HEK293 (cell line): ENCODE data around the gene EIF1AX.

Experiments
- CTCF ChIA-PET: fragments of 350-600 bp; formaldehyde crosslinking; extraction: SDS; loops from one replicate; lab custom pipeline; 2021; ENCODE audit warnings: antibody characterized with exemption; lab: Yijun Ruan, JAX
- POLR2A ChIA-PET: fragments of 300-600 bp; formaldehyde crosslinking; extraction: SDS; loops from one replicate; lab custom pipeline; 2020; ENCODE audit warnings: antibody characterized with exemption, inconsistent platforms; lab: Yijun Ruan, JAX
- H3K27ac ChIP-seq: fragments of 200-500 bp; sonication (Bioruptor generic); 2 replicates; pipeline ENCODE4 v1.5.1; 2014; ENCODE audit warnings: low read depth, low read length, control low read depth, inconsistent platforms; ENCODE audit errors: extremely low read depth
- H3K36me3 ChIP-seq, 2 experiments: fragments of 200-500 bp in 1 of 2; sonication (Bioruptor generic) in 1 of 2; 1 replicate in 1 of 2; 2 replicates in 1 of 2; pipeline ENCODE4 v1.5.1; 2014 to 2017; ENCODE audit warnings: inconsistent platforms in 2 of 2, low read length in 2 of 2; ENCODE audit not compliant: control insufficient read depth in 2 of 2, insufficient read depth in 1 of 2
- H3K4me1 ChIP-seq: fragments of 200-500 bp; sonication (Bioruptor generic); 2 replicates; pipeline ENCODE4 v1.5.1; 2014; ENCODE audit warnings: mild to moderate bottlenecking, low read length, inconsistent platforms; ENCODE audit not compliant: control insufficient read depth, insufficient read depth
- H3K4me3 ChIP-seq: 2 replicates; pipeline ENCODE4 v1.5.1; 2011; ENCODE audit warnings: low read depth, mild to moderate bottlenecking, control low read depth, low read length, moderate library complexity
- H3K9me3 ChIP-seq: fragments of 200-500 bp; sonication (Bioruptor generic); 2 replicates; pipeline ENCODE4 v1.5.1; 2014; ENCODE audit warnings: low read depth, low read length, inconsistent platforms; ENCODE audit not compliant: control insufficient read depth, insufficient read depth
- FEZF1 ChIP-seq: fragments of 450-650 bp; formaldehyde crosslinking; IDR thresholded peaks from 2 replicates; pipeline ENCODE4 v1.5.1; 2016; ENCODE audit warnings: missing biosample characterization, missing genetic modification characterization
- HOXC10 ChIP-seq: sonication (generic); formaldehyde crosslinking; IDR thresholded peaks from 2 replicates; pipeline ENCODE4 v1.8.1; 2023; ENCODE audit warnings: mild to moderate bottlenecking, missing genetic modification reagents
- PRDM6 ChIP-seq: fragments of 450-650 bp; formaldehyde crosslinking; IDR thresholded peaks from 2 replicates; pipeline ENCODE4 v1.5.1; 2017; ENCODE audit warnings: missing biosample characterization, missing genetic modification characterization
- TCF7L2 ChIP-seq: IDR thresholded peaks from 2 replicates; pipeline ENCODE4 v1.6.1; 2011; ENCODE audit warnings: low read depth, mild to moderate bottlenecking, inconsistent platforms, low read length, moderate library complexity, borderline replicate concordance
- TRIM28 ChIP-seq: IDR thresholded peaks from 2 replicates; pipeline ENCODE4 v1.6.1; 2011; ENCODE audit warnings: low read length, control low read depth, borderline replicate concordance
- ZNF202 ChIP-seq: fragments of 450-650 bp; formaldehyde crosslinking; IDR thresholded peaks from 2 replicates; pipeline ENCODE4 v1.5.1; 2016; ENCODE audit warnings: missing biosample characterization, missing genetic modification characterization, borderline replicate concordance
- ZNF211 ChIP-seq: fragments of 450-650 bp; formaldehyde crosslinking; IDR thresholded peaks from 2 replicates; pipeline ENCODE4 v1.5.1; 2016; ENCODE audit warnings: low read depth, missing biosample characterization, missing genetic modification characterization
- ZNF341 ChIP-seq: fragments of 450-650 bp; formaldehyde crosslinking; IDR thresholded peaks from 2 replicates; pipeline ENCODE4; 2016; ENCODE audit warnings: low read depth, missing biosample characterization, missing genetic modification characterization
- ZNF426 ChIP-seq: fragments of 450-650 bp; formaldehyde crosslinking; IDR thresholded peaks from 2 replicates; pipeline ENCODE4 v1.5.1; 2017; ENCODE audit warnings: missing biosample characterization, missing genetic modification characterization, mild to moderate bottlenecking, inconsistent platforms, moderate library complexity
- ZNF623 ChIP-seq: fragments of 450-650 bp; formaldehyde crosslinking; IDR thresholded peaks from 2 replicates; pipeline ENCODE4 v1.5.1; 2016; ENCODE audit warnings: missing biosample characterization, missing genetic modification characterization
- ZNF629 ChIP-seq: fragments of 450-650 bp; formaldehyde crosslinking; IDR thresholded peaks from 2 replicates; pipeline ENCODE4 v1.5.1; 2017; ENCODE audit warnings: missing biosample characterization, missing genetic modification characterization
- ZNF670 ChIP-seq: fragments of 450-650 bp; formaldehyde crosslinking; IDR thresholded peaks from 2 replicates; pipeline ENCODE4 v1.5.1; 2016; ENCODE audit warnings: missing biosample characterization, missing genetic modification characterization, low read depth
- ZNF791 ChIP-seq: fragments of 450-650 bp; formaldehyde crosslinking; IDR thresholded peaks from 2 replicates; pipeline ENCODE4 v1.5.1; 2016; ENCODE audit warnings: missing biosample characterization, missing genetic modification characterization
- TF ChIP-seq, protein P1 (sequence below): fragments of 450-650 bp; formaldehyde crosslinking; IDR thresholded peaks from 2 replicates; pipeline ENCODE4 v1.5.1; 2016; ENCODE audit warnings: missing biosample characterization, missing genetic modification characterization
- TF ChIP-seq, protein P2 (sequence below): fragments of 450-650 bp; formaldehyde crosslinking; IDR thresholded peaks from 2 replicates; pipeline ENCODE4 v1.5.1; 2016; ENCODE audit warnings: missing biosample characterization, missing genetic modification characterization, low read depth

Gene EIF1AX

GRCh38 chrX:20101934-20102581 is 39.6 kb downstream of the EIF1AX start:
- no peak overlapping the region for H3K27ac ChIP-seq
- no peaks in the 10 kb centered on the region for H3K9me3 ChIP-seq
- no peaks in the 10 kb centered on the region for H3K4me1 ChIP-seq
- TF ChIP-seq TCF7L2 (no peak), FEZF1 (0 out of 2 replicates have a peak, but pooled peaks have one; percentile 17)
- CTCF ChIA-PET = no interaction called here
- POLR2A ChIA-PET = no interaction called here
- H3K36me3 ChIP-seq = no peaks in the 10 kb centered on the region
- H3K4me3 ChIP-seq = no peak overlapping the region

DNA sequence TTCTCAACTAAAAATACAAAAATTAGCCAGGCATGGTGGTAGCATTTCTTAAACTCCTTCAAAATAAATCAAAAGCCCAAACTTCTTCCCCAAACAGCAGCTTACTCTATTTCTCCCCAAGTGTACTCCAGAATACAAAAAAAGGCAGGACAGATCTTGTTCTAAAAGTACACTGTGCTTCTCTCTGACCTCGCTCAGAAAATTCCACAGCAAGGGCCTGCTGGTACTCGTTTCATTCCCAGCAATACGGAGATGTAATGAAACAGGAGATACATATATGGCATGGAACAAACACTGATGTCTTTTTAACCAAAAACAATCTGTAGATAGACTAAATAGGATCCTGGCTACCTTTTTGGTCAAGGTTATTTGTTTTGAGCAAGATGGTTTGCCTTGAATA is 50.1 kb downstream of the EIF1AX start:
- CTCF ChIA-PET = no interaction called here
- no peak overlapping the region for H3K4me3 ChIP-seq
- no peaks in the 10 kb centered on the region for H3K4me1 ChIP-seq
- POLR2A ChIA-PET = no interaction called here
- no peaks in the 10 kb centered on the region for H3K9me3 ChIP-seq
- TF ChIP-seq, protein P1, sequence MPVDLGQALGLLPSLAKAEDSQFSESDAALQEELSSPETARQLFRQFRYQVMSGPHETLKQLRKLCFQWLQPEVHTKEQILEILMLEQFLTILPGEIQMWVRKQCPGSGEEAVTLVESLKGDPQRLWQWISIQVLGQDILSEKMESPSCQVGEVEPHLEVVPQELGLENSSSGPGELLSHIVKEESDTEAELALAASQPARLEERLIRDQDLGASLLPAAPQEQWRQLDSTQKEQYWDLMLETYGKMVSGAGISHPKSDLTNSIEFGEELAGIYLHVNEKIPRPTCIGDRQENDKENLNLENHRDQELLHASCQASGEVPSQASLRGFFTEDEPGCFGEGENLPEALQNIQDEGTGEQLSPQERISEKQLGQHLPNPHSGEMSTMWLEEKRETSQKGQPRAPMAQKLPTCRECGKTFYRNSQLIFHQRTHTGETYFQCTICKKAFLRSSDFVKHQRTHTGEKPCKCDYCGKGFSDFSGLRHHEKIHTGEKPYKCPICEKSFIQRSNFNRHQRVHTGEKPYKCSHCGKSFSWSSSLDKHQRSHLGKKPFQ = no peak
- TF ChIP-seq ZNF623 (no peak), ZNF426 (tag by site-specific recombination) (no peak), ZNF670 (tag by site-specific recombination) (no peak), ZNF629 (tag by site-specific recombination) (no peak), ZNF211 (tag by site-specific recombination) (no peak), ZNF202 (tag by site-specific recombination) (no peak), HOXC10 (CRISPR knock-in tag) (no peak)
- TF ChIP-seq, protein P2, sequence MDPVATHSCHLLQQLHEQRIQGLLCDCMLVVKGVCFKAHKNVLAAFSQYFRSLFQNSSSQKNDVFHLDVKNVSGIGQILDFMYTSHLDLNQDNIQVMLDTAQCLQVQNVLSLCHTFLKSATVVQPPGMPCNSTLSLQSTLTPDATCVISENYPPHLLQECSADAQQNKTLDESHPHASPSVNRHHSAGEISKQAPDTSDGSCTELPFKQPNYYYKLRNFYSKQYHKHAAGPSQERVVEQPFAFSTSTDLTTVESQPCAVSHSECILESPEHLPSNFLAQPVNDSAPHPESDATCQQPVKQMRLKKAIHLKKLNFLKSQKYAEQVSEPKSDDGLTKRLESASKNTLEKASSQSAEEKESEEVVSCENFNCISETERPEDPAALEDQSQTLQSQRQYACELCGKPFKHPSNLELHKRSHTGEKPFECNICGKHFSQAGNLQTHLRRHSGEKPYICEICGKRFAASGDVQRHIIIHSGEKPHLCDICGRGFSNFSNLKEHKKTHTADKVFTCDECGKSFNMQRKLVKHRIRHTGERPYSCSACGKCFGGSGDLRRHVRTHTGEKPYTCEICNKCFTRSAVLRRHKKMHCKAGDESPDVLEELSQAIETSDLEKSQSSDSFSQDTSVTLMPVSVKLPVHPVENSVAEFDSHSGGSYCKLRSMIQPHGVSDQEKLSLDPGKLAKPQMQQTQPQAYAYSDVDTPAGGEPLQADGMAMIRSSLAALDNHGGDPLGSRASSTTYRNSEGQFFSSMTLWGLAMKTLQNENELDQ (tag by site-specific recombination) = no peak
- TF ChIP-seq, all 188 proteins: peak for 0
- Histone ChIP-seq H3K36me3 (no peaks in the 10 kb centered on the region), H3K27ac (no peak overlapping the region)

GRCh38 chrX:20089845-20090244 is 51.8 kb downstream of the EIF1AX start:
- Histone ChIP-seq H3K27ac (no peak overlapping the region), H3K36me3 (no peaks in the 10 kb centered on the region), H3K9me3 (no peaks in the 10 kb centered on the region), H3K4me3 (no peak overlapping the region), H3K4me1 (no peaks in the 10 kb centered on the region)
- TF ChIP-seq TRIM28 (0 out of 2 replicates have a peak, but pooled peaks have one; percentile 33), FEZF1 (peak; percentile 70), ZNF341 (tag by site-specific recombination) (peak; percentile 33), ZNF791 (no peak), PRDM6 (tag by site-specific recombination) (peak; percentile 85)
- ChIA-PET POLR2A (no interaction called here), CTCF (interaction anchor here (0.7 to 1.4 kb wide), 5 partner anchors 10 to 28 kb away, joined by 3 to 9 read pairs (median 4); no protein-coding TSS in a partner anchor)
